VCaP (cell line): ENCODE data around the gene PLEKHJ1.

ENCODE experiments used
- H3K27ac ChIP-seq: fragments of 450-650 bp; 2 replicates; pipeline ENCODE4 v1.5.1; 2017
- CTCF ChIP-seq: fragments of 450-650 bp; conservative IDR thresholded peaks from 2 replicates; pipeline ENCODE4 v1.5.1; 2017; ENCODE audit warnings: mild to moderate bottlenecking, moderate library complexity

PLEKHJ1 gene

GRCh38 chr19:2245273-2245672, 9.1 kb upstream of the PLEKHJ1 start:
- H3K27ac ChIP-seq = peak overlapping the region; percentile 67
- TF ChIP-seq CTCF = no peak

GRCh38 chr19:2244486-2244885, 8.4 kb upstream of the PLEKHJ1 start:
- TF ChIP-seq CTCF = no peak
- peak overlapping the region; percentile 67; the same call in 1 of the 2 replicates for H3K27ac ChIP-seq

GRCh38 chr19:2244125-2244411, 7.9 kb upstream of the PLEKHJ1 start:
- no peak overlapping the region for H3K27ac ChIP-seq
- TF ChIP-seq CTCF = no peak

DNA sequence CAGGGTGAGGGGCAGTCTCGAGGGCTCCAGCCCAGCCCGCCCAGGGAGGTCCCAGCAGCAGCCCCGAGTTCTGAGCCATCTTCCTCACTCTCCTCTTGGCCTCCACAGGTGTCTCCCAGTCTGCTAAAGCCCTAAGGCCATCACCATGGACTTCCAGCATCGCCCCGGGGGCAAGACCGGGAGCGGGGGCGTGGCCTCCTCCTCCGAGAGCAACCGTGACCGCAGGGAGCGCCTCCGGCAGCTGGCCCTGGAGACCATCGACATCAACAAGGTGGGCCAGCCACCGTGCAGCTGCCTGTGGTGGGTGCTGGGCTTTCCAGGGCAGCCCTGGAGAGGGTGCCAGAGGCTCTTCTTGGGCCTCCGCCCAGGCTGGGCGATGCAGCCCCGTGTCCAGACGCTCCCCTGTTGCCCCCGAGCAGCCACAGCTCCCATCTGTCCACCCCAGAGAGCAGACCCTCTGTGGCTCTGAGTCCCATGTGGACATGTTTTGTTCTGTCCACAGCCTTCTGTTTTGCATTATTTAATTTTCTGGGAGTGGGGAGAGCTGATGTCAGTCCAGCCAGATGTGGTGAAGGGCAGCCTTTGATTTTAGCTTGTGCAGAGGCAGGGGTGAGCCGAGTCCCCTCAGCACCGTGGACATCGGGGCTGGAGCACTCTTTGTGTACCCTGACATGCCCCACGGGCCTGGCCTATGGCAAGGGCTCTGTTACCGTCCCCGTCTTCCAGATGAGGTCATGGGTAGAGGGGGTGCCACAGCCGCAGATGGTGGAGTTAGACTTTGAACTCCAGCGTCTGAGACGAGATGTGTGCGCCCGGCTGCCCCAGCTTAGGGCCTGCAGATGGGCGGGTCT, 7.4 kb upstream of the PLEKHJ1 start:
- no peak overlapping the region for H3K27ac ChIP-seq
- no peak for TF ChIP-seq CTCF

DNA sequence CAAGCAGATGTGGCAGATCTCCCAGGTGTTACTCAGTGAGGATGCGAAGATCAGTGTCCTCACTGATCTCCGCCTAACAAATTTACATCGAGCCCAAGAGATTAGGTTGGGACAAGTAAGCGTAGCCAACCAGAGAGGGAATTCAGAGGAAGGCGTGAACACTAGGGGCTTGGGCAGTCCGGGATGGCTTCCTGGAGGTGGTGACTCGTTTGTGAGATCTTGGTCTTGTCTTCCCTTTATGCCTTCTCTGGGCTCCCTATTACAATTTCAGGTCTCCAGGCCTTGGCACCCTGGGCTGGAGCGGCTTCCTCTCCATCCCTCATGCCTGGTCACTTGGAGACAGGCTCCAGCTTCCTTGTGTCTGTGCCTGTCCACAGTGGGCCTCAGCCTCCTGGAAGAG, 6.7 kb upstream of the PLEKHJ1 start:
- no peak overlapping the region for H3K27ac ChIP-seq

GRCh38 chr19:2242092-2242537, 6.0 kb upstream of the PLEKHJ1 start:
- H3K27ac ChIP-seq = no peak overlapping the region; the same call in 1 of the 2 replicates
- TF ChIP-seq CTCF = no peak

More for the DNA sequence above, 6.7 kb upstream of the PLEKHJ1 start:
- TF ChIP-seq CTCF = no peak

DNA sequence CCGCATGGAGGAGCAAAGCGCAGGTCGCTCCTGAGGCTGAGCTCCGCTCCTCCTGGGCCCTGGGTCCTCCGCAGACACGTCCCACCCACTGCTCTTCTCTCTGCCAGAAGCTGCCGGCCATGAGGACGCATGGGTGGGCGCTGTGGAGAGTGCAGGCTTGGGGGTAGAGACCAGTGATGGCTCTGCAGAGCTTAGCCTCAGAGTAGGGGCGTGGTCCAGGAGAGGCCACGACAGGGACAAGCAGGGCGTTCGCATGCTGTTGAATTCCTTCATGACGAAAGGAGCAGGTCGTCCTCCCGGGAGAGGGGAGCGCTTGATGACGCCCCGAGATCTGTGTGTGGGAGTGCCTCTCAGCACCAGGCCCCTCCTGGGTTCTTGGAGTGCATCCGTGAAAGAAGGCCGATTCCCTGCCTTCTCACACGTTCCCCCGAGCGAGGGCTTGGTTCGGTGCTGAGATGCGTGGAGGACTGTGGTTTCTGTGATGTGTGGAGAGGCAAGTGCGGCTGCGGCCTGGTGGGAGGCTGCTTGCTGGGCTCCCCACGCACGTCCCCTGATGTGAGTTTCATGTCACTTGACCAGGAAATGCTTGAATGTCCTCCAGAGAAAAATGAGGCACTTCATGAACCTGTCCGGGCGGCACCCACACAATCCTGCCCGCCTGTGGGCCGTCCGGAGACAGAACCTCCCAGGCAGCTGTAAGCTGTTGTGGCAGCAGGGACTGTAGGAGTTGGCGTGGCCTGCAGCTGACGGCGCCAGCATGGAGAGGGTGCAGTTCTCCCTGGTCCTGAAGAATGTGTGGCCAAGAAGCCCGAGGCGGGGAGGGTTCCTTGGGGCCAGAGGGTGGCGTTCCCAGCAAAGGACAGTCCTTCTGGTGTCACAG, 5.0 kb upstream of the PLEKHJ1 start:
- H3K27ac ChIP-seq = peak overlapping the region; percentile 99; the same call in 1 of the 2 replicates

More for the DNA sequence above, 5.0 kb upstream of the PLEKHJ1 start:
- TF ChIP-seq CTCF = no peak
